GDM1 (cell line): ENCODE results near the gene ITGA2.
A peak's percentile ranks its signal among the peaks of the same experiment; 100 is the strongest.
"Not testable (repeated sequence)": the region's sequence is repeated elsewhere in the genome, so short reads cannot be mapped to it uniquely, and the experiment has no call there.

Experiments used
- DNase-seq: peaks from one replicate; lab custom pipeline; 2025; lab: John Stamatoyannopoulos, UW

The ITGA2 gene

GRCh38 chr5:53100606-53101005 lies 111.5 kb downstream of the ITGA2 start:
- no peak for DNase-seq

DNA sequence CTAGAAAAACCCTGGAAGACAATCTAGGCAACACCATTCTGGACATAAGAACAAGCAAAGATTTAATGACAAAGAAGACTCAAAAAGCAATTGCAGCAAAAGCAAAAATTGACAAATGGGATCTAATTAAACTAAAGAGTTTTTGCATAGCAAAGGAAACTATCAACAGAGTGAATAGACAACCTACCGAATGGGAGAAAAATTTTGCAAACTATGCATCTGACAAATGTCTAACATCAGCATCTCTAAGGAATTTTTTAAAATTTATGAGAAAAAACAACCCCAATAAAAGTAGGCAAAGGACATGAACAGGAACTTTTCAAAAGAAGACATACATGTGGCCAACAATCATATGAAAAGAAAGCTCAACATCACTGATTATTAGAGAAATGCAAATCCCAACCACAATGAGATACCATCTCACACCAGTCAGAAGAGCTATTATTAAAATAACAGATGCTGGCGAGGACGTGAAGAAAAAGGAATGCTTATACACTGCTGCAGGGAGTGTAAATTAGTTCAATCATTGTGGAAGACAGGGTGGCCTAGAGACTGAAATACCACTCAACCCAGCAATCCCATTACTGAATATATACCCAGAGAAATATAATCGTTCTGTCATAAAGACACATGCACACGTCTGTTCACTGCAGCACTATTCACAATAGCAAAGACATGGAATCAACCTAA lies 116.6 kb downstream of the ITGA2 start:
- no peak for DNase-seq

DNA sequence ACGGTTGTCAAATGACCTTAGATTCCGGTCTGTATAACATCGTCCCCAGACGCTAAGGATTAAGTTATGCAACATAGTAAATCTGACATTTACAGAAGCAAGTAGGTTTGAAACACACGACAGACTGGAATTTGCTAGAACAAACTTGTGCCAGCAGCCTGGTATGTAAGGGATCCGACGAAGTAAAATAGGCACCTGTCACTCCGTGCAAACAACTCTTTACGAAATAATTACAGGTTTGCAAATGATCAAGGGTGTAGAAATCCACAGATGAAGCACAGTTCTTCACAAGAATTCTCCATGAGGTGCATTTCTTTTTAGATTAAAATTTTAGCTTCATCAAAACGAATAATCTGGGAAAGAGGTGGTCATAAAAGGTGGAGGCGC lies 119.9 kb downstream of the ITGA2 start:
- no peak for DNase-seq

DNA sequence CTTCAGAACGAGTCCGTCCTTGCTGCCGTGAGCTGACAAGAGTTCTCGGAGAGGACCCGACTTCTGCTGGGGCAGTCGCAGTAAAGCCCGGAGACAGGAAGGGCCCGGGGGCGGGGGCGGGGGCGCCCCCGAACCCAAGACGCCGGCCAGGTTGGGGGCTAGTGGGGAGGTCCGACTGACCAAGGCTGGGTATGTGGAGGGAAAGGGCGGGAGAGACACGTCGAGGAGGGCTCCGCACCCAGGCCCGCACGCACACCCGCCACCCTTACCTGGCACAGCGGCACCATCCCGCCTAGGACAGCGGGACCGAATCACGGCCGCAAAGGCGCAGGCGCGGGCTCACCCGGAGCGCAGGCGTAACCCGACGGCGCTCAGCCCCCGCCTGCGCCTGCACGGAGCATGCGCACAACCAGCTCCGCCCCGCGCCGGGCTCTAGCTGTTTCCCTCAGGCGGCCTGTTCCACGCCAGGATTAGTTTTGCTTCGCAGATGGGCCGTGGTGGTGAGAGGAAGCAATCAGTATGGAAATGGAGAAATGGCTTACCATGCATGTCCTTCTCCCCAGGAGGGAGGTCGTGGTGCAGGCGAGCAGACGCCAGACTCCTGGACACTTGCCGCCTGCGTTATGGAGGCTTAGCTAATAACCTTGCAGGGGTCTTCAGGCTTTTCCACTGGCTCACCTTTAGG lies 120.4 kb downstream of the ITGA2 start, which contains the start of gene MOCS2:
MOCS2 (minus strand) TSS at position 315 of the 685 bp plus-strand sequence. CDS start 2,583 bp downstream, outside the sequence.
- DNase-seq = peak; percentile 84

- no peak for DNase-seq
Measured at GRCh38 chr5:53110156-53110555, 121.0 kb downstream of the ITGA2 start.

DNA sequence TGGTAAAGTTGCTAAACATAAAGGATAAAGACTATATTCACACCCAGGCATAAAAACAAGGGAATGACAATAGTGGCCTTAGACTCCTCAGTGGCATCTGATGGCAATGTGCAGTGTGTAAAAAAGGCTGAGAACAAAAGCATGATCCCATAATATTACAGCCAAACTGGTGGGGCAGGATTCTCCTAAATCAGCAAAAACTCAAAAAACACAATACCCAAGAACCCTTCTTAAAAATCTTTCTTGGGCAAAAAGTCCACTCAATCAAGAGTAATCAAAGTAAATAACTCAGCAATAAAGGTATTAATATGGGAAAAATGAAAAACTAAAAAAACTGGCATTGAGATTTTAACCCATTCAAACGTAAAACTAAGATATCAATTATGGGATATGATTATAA lies 122.0 kb downstream of the ITGA2 start:
- DNase-seq = no peak

DNA sequence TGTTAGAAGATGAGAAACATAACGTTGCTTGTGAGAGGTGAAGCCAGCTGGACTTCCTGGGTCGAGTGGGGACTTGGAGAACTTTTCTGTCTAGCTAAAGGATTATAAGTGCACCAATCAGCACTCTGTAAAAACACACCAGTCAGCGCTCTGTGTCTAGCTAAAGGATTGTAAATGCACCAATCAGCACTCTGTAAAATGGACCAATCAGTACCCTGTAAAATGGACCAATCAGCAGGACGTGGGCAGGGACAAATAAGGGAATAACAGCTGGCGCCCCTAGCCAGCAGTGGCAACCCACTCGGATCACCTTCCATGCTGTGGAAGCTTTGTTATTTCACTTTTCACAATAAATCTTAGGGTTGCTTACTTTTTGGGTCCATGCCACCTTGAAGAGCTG lies 123.2 kb downstream of the ITGA2 start:
- not testable (repeated sequence) for DNase-seq

DNA sequence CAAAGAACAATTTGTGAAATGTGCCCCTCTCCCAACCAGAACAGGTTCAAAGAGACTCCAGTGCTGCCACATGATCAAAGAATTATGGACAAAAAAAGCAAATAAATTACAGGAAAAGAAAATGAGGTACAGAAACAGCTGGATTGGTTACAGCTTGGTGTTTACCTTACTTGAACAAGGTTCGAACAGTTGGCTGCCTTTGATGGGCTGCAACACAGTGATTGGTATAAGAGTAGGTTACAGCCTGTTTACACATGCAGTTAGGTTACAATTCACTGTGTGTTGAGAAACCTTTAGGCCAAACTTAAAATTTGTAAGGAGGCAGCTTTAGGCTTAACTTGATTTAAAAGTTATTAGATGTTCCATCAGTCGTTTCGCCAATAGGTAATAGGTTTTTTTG lies 123.8 kb downstream of the ITGA2 start:
- no peak for DNase-seq

DNA sequence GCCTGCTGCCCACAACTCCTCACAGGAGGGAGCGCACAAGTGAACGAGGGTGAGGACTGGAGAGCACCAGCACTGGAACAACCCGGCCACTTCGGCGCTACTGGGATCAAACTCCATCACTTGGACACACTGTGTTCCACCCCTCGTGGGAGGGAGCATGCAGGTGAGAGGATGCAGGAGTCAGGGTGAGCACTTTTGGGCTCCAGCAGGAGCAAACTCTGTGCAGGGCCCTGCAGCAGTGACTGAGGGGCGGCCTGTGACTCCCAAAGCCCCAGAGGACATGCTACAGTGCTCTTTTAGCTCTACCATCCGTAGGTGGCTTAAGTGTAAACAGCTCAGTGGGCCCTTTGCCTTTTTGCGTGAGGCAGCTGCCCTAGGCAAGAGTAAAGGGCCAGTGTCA lies 124.8 kb downstream of the ITGA2 start:
- no peak for DNase-seq

GRCh38 chr5:53114988-53115387 lies 125.8 kb downstream of the ITGA2 start:
- no peak for DNase-seq

- no peak for DNase-seq
Measured at GRCh38 chr5:53116597-53116996, 127.4 kb downstream of the ITGA2 start.

DNA sequence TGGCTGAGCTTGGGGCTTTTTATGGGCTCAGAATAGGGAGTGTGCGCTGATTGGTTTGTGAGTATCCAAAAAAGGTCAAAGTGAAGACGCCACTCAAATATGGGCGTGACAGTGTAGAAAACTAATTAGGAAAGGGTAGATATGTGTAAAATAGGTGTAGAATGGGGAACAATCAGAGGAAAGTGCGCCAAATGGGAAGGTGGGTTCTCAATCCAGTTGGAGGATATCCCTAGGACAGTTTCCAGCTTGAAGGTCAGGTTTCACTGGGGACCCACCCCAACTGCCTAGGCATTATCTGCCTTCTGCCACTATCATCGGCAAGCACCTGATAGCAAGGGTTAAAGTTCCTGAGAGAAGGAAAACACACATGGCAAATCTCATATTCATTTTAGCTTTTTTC lies 129.7 kb downstream of the ITGA2 start:
- DNase-seq = no peak

- no peak for DNase-seq
Measured at GRCh38 chr5:53120165-53120564, 131.0 kb downstream of the ITGA2 start.

DNA sequence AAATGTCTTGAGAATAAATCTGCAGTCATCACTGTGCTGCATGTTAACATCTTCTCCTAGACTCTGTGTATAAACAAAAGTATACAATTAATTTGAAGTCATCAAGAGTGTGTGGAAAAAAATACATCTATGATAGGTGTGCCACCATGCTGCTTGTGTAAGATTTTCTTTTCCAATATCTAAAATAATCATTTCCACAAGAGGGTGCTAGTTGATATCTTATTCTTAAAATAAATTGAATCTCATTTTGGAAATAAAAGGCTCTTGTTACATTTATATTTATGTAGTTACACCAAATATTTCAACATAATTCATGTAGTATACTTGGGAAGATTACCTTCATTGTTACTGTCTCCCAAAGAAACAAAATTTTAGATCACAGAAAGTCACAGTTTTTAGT lies 134.6 kb downstream of the ITGA2 start:
- DNase-seq = no peak

DNA sequence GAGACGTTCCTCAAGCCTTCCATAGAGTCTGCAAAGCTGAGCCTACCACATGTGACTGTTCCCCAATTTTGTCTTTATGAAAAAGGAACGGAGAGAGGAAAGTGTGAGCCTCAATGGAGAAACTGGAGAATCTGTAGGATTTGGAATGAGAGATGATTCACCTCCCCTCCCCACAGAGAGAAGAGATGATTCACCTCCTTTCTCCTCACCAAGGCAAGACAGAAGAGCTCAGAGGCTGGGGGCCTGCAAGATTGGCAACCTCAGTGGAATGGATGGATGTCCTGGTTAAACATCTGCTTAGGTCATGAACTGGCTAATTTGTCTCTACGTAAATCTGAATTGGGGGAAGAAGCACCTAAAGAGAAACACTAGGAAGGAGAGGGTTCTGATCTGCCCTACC lies 137.4 kb downstream of the ITGA2 start:
- no peak for DNase-seq

DNA sequence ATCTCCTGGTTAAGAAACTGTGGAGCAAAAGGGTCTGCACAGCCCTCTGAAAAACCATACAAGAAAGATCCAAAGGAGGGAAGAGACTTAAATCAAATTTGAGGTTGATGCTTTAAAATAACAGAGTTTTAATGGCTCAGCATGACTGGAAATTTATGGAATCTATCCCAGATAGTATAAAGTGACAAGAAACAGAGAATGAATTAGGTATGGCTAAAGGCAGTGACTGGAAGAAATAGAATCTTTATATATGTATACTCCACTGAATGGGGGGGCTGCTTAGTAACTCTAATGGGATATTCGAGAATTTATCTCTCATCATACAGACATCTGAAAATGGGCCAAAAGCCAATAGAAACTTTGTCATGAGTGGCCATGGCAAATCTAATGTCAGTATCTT lies 138.0 kb downstream of the ITGA2 start:
- no peak for DNase-seq

DNA sequence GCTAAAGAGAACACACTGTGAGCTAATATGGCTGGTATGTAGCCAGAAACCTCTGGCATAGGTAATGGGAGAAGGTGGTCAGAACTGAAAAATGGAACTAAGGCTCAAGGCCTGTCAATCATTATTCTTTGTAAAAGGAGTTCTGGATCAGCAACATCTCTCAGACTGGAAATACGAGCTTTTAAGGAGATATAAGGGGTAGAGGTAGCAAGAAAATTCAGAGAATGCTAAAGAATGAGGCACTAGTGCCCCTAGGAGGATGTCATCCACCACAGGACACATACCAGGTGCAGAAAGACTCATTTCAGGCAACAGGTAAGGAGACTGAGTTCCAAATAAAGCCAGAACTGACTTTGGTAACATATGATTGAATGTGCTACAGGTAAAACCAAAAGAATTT lies 139.3 kb downstream of the ITGA2 start:
- DNase-seq = no peak

DNA sequence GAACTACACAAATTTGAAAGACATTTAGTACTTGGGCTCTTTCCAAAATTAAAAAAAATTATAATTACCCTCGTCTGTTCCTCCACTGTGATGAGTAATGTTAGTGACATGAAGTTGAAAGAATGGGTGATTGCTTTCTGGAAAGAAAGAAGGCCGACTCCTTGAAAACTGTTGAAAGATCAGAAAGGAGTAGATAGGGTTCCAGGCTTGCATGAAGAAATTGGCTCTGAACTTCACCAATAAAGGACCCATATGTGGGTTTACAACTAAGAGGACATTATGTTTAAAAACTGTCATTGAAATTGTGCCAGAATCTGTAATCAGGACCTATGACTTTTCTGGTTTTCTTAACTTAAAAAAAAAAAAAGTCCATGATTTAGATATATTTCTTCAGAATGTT lies 141.1 kb downstream of the ITGA2 start:
- no peak for DNase-seq

DNA sequence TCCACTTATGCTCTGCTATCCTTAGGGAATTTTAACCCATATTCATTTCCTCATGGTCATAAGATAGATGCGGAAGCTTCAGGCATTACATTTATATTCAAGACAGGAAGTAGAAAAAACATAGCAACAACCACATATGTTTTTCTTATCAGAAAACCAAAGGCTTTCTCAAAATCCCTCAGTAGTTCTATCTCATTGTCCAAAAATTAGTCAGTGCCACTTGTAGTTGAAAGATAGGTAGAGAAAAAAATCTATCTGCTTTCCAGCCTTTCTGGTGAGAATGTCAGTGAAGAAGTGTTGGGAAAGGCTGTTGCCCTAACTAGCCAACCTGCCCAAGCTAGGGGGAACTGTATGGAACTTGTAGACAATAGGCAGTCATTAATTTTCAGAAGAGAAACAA lies 143.9 kb downstream of the ITGA2 start:
- DNase-seq = no peak
